Testis (tissue), 3 donors: Measurements from ENCODE around the gene GLYATL3. TPM values are rescaled to one million over a fixed set of nuclear protein-coding genes. Genes with fewer than 3 reads are reported as not detected.

Source experiments
- DNase-seq: peaks from one replicate; pipeline ENCODE4 v3.0.0-alpha.2; 2019
- H3K27ac ChIP-seq, 2 donors: fragments of 200-600 bp; sonication (generic); one replicate each; pipeline ENCODE4 v1.5.1; 2019
- H3K27me3 ChIP-seq: fragments of 200-600 bp; sonication (generic); one replicate; pipeline ENCODE4 v1.5.1; 2019
- H3K36me3 ChIP-seq: fragments of 200-600 bp; sonication (generic); one replicate; pipeline ENCODE4 v1.5.1; 2017; ENCODE audit warnings: low read depth; ENCODE audit errors: missing control alignments
- H3K4me1 ChIP-seq: fragments of 200-600 bp; sonication (generic); one replicate; pipeline ENCODE4 v1.5.1; 2019
- H3K4me3 ChIP-seq, 2 donors: fragments of 200-600 bp; sonication (generic); one replicate each; pipeline ENCODE4 v1.5.1; 2017 to 2019
- H3K9me3 ChIP-seq: fragments of 200-600 bp; sonication (generic); one replicate; pipeline ENCODE4 v1.5.1; 2017
- CTCF ChIP-seq, 3 experiments: fragments of 450-650 bp in 2 of 3; fragments of 200-600 bp in 1 of 3; sonication (generic) in 1 of 3; IDR thresholded peaks; one replicate each; pipeline ENCODE4 v1.5.1; 2016 to 2019; ENCODE audit warnings: antibody characterized with exemption in 3 of 3, mild to moderate bottlenecking in 2 of 3, moderate library complexity in 1 of 3
- POLR2A ChIP-seq: fragments of 450-650 bp; IDR thresholded peaks from one replicate; pipeline ENCODE4 v1.6.1; 2017; ENCODE audit warnings: antibody characterized with exemption, mild to moderate bottlenecking, moderate library complexity
- WGBS, 2 donors: methylation state at CpG; one replicate each; pipeline ENCODE4 v1.1.5; 2018; 5-methylcytosine and 5-hydroxymethylcytosine counted together
- intact Hi-C: fragments of 100-400 bp; cut with DNase I; formaldehyde crosslinking; loops from one replicate; pipeline ENCODE4 v1.15.1; 2023; ENCODE audit warnings: low total_unique reads
- polyA plus RNA-seq: library from polyadenylated mRNA; stranded (reverse); fragments of 350-450 nt; fragmentation: Illumina TruSeq; extraction: RNeasy Lipid Tissue Mini Kit (QIAGEN cat#74804); gene quantifications from one replicate; pipeline ENCODE4 v1.2.3, GENCODE V29; 2014; ENCODE audit warnings: low read depth, low replicate concordance; ENCODE audit not compliant: insufficient read depth
- total RNA-seq, 2 donors: library from RNA; depleted of rRNA; stranded (reverse); fragments of >200 nt; gene quantifications; one replicate each; pipeline ENCODE4 v1.2.3, GENCODE V29; 2016

Gene GLYATL3
- total and polyA plus RNA-seq, 3 donors from 2014 or later, result not detected

GRCh38 chr6:49558238-49558637 lies 58.5 kb downstream of the GLYATL3 start:
- H3K4me1 ChIP-seq, result no peaks in the 10 kb centered on the region
- H3K27ac ChIP-seq, result no peak overlapping the region
- H3K27me3 ChIP-seq, result no peaks in the 10 kb centered on the region
- intact Hi-C loops, result no loop called here
- DNase-seq, result no peak
- H3K36me3 ChIP-seq, result no peaks in the 10 kb centered on the region
- no peak overlapping the region for H3K4me3 ChIP-seq
- H3K9me3 ChIP-seq, result no peaks in the 10 kb centered on the region
- TF ChIP-seq POLR2A (no peak), CTCF (IDR thresholded peaks at IDR 0.05) (no peak)

- H3K27me3 ChIP-seq, result no peaks in the 10 kb centered on the region
- no peak for TF ChIP-seq CTCF (IDR thresholded peaks at IDR 0.05)
- no peak for TF ChIP-seq POLR2A
- no peaks in the 10 kb centered on the region for H3K9me3 ChIP-seq
- peaks cover 6% of the 10 kb centered on the region for H3K4me1 ChIP-seq
- intact Hi-C loops, result no loop called here
- no peak for DNase-seq
- H3K36me3 ChIP-seq, result no peaks in the 10 kb centered on the region
- H3K4me3 ChIP-seq, result no peak overlapping the region
- peak overlapping the region in 1 of 2 donors; percentile 2 for H3K27ac ChIP-seq
- 66 to 72% methylated on average over 5 of the region's 5 CpGs for WGBS, 2 donors
These were observed 63.5 kb downstream of the GLYATL3 start for GRCh38 chr6:49563006-49563886.

GRCh38 chr6:49564552-49564951 lies 64.8 kb downstream of the GLYATL3 start:
- no peak for DNase-seq
- intact Hi-C loops, result no loop called here
- no peaks in the 10 kb centered on the region for H3K27me3 ChIP-seq
- WGBS, 2 donors, result 43 to 75% methylated on average over 1 of the region's 1 CpG
- no peak overlapping the region for H3K4me3 ChIP-seq
- no peak for TF ChIP-seq CTCF (IDR thresholded peaks at IDR 0.05)
- TF ChIP-seq POLR2A, result no peak
- H3K36me3 ChIP-seq, result no peaks in the 10 kb centered on the region
- H3K27ac ChIP-seq, result no peak overlapping the region
- H3K9me3 ChIP-seq, result no peaks in the 10 kb centered on the region
- peaks cover 6% of the 10 kb centered on the region for H3K4me1 ChIP-seq

- Histone ChIP-seq H3K27me3 (no peaks in the 10 kb centered on the region), H3K9me3 (no peaks in the 10 kb centered on the region), H3K36me3 (no peaks in the 10 kb centered on the region), H3K4me3 (no peak overlapping the region), H3K4me1 (peaks cover 8% of the 10 kb centered on the region), H3K27ac (peak overlapping the region in 1 of 2 donors; percentile 33)
- TF ChIP-seq CTCF (IDR thresholded peaks at IDR 0.05) (no peak), POLR2A (no peak)
- no peak for DNase-seq
- intact Hi-C loops, result no loop called here
- 36 to 52% methylated on average over 2 of the region's 2 CpGs for WGBS, 2 donors
These were observed 65.5 kb downstream of the GLYATL3 start for GRCh38 chr6:49565261-49565660.

GRCh38 chr6:49565855-49566254 lies 66.1 kb downstream of the GLYATL3 start:
- Histone ChIP-seq H3K27ac (peak overlapping the region in 1 of 2 donors; percentile 39), H3K27me3 (no peaks in the 10 kb centered on the region), H3K9me3 (no peaks in the 10 kb centered on the region), H3K4me1 (peaks cover 12% of the 10 kb centered on the region), H3K4me3 (no peak overlapping the region), H3K36me3 (no peaks in the 10 kb centered on the region)
- intact Hi-C loops, result no loop called here
- no peak for DNase-seq
- WGBS, 2 donors, result 80 to 82% methylated on average over 10 of the region's 10 CpGs
- TF ChIP-seq CTCF (IDR thresholded peaks at IDR 0.05) (no peak), POLR2A (no peak)
